HG03064 (cell line): ENCODE results near the gene NELFE.
"Not testable (repeated sequence)": the region's sequence is repeated elsewhere in the genome, so short reads cannot be mapped to it uniquely, and the experiment has no call there.

Experiments used
- ATAC-seq: cut with Tn5 transposase; IDR thresholded peaks from one replicate; pipeline ENCODE4 v1.9.1; 2021; ENCODE audit warnings: low read depth; ENCODE audit not compliant: unreplicated experiment

The NELFE gene, protein sequence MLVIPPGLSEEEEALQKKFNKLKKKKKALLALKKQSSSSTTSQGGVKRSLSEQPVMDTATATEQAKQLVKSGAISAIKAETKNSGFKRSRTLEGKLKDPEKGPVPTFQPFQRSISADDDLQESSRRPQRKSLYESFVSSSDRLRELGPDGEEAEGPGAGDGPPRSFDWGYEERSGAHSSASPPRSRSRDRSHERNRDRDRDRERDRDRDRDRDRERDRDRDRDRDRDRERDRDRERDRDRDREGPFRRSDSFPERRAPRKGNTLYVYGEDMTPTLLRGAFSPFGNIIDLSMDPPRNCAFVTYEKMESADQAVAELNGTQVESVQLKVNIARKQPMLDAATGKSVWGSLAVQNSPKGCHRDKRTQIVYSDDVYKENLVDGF

GRCh38 chr6:31958741-31959739 is at the start of gene NELFE, which contains the start of gene SKIC2:
Gene NELFE, minus strand, starts transcription at chr6:31958971. Its CDS starts 525 bp downstream, at chr6:31958446.
Gene SKIC2, plus strand, starts transcription at chr6:31959175. Its CDS starts 18 bp downstream, at chr6:31959193.
- peak; percentile 96 for ATAC-seq

DNA sequence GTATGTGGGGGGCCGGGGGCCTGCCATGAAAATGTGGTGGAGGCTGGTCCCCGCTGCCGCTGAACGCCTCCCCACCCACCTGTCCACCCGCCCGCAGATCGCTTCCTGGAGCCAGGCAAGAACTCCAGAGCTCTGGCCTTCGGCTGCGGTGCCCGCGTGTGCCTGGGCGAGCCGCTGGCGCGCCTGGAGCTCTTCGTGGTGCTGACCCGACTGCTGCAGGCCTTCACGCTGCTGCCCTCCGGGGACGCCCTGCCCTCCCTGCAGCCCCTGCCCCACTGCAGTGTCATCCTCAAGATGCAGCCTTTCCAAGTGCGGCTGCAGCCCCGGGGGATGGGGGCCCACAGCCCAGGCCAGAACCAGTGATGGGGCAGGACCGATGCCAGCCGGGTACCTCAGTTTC is 49.3 kb upstream of the NELFE start:
- ATAC-seq: not testable (repeated sequence)

GRCh38 chr6:32007086-32007485 is 48.3 kb upstream of the NELFE start:
- not testable (repeated sequence) for ATAC-seq

GRCh38 chr6:32005991-32006529 is 47.3 kb upstream of the NELFE start:
- ATAC-seq: not testable (repeated sequence)

GRCh38 chr6:32005538-32005880 is 46.7 kb upstream of the NELFE start:
- not testable (repeated sequence) for ATAC-seq

GRCh38 chr6:32004864-32005537 is 46.2 kb upstream of the NELFE start:
- ATAC-seq: not testable (repeated sequence)

DNA sequence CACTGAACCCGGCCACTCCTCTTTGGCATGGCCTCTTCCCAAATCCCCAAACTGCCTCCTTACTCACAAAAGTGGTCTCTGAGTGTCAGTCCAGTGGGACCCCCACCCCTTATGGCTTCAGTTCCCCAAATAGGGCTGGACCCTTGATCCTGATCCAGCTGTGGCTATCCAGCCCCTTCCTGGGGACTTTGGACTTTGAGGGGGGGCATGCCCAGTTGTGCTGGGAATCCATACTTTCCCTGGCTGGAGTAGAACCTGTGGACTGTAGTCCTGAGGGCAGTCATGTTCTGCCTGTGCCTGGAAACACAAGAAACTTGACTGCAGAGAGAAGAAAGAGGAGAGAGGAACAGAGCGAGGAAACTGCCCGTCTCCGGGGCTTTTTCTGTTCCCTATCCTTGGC is 45.6 kb upstream of the NELFE start:
- ATAC-seq: not testable (repeated sequence)

- ATAC-seq: not testable (repeated sequence)
These were observed 44.5 kb upstream of the NELFE start for GRCh38 chr6:32003301-32003700.

- ATAC-seq: not testable (repeated sequence)
These were observed 43.9 kb upstream of the NELFE start for GRCh38 chr6:32002546-32003268.

DNA sequence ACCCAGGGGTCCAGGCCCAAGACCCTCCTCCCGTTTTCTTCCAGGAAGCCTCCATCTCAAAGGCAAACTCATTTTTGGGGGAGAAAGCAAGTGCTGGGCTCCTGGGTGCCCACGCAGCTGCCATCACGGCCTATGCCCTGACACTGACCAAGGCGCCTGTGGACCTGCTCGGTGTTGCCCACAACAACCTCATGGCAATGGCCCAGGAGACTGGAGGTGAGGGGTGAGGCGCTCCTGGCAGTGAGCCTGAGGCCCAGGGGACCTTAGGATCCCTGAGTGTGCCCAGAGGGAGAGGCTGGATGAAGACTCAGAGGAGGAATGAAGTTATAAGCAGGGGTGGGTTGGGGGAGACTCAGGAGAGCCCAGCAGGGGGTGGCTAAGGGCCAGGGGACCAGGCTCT is 37.6 kb upstream of the NELFE start:
- not testable (repeated sequence) for ATAC-seq

GRCh38 chr6:31994421-31994820 is 35.6 kb upstream of the NELFE start:
- ATAC-seq: not testable (repeated sequence)

DNA sequence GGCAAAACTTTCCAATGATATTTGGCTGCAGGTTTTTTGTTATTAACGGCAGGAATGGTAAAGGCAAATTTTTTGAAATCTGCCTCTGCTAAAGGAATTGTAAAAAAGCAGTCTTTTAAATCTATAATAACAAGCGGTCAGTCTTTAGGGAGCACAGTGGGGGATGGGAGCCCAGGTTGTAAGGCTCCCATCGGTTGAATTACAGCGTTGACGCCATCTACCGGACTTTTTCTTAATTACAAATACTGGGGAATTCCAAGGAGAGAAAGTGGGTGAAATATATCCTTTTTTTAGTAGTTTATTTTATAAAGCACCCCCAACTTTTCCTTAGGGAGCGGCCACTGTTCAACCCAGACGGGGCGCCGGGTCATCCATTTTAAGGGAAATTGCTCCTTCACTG is 30.6 kb upstream of the NELFE start:
- not testable (repeated sequence) for ATAC-seq

- not testable (repeated sequence) for ATAC-seq
These were observed 23.0 kb upstream of the NELFE start, which contains the start of gene C4A for GRCh38 chr6:31981744-31982143. Gene C4A, plus strand, starts transcription at chr6:31982057. Its CDS starts 51 bp downstream, at chr6:31982108.

- not testable (repeated sequence) for ATAC-seq
These were observed 22.2 kb upstream of the NELFE start for GRCh38 chr6:31980998-31981397.

- not testable (repeated sequence) for ATAC-seq
These were observed 21.6 kb upstream of the NELFE start for GRCh38 chr6:31980195-31980876.

GRCh38 chr6:31979238-31979898 is 20.6 kb upstream of the NELFE start:
- no peak for ATAC-seq

- no peak for ATAC-seq
These were observed 20.1 kb upstream of the NELFE start for GRCh38 chr6:31978831-31979230.

- no peak for ATAC-seq
These were observed 19.2 kb upstream of the NELFE start for GRCh38 chr6:31977816-31978431.
